GM20000 (cell line): Measurements from ENCODE around the gene PHF24.
"Not testable (repeated sequence)": the region's sequence is repeated elsewhere in the genome, so short reads cannot be mapped to it uniquely, and the experiment has no call there.

Source experiments
- DNase-seq: peaks from one replicate; pipeline ENCODE4 v3.0.0; 2012; ENCODE audit warnings: low spot score
- CTCF ChIP-seq: IDR thresholded peaks from 2 replicates; pipeline ENCODE4 v1.5.1; 2012; ENCODE audit warnings: mild to moderate bottlenecking, control low read depth; ENCODE audit errors: extremely low read depth, missing control alignments

PHF24 gene

GRCh38 chr9:35000535-35001284 is 42.6 kb downstream of the PHF24 start:
- DNase-seq = no peak
- TF ChIP-seq CTCF = no peak

- TF ChIP-seq CTCF = no peak
- DNase-seq = no peak
Observed at GRCh38 chr9:35001285-35001677, 43.2 kb downstream of the PHF24 start.

GRCh38 chr9:35001803-35002502 is 43.9 kb downstream of the PHF24 start:
- peak; percentile 23 for DNase-seq

GRCh38 chr9:35002623-35003022 is 44.5 kb downstream of the PHF24 start:
- peak; percentile 11 for DNase-seq
- TF ChIP-seq CTCF = no peak

More at GRCh38 chr9:35001803-35002502, 43.9 kb downstream of the PHF24 start:
- TF ChIP-seq CTCF = no peak

- DNase-seq = not testable (repeated sequence)
Observed at GRCh38 chr9:35004299-35004698, 46.2 kb downstream of the PHF24 start.

- DNase-seq = no peak
- no peak for TF ChIP-seq CTCF
Observed at GRCh38 chr9:35010351-35010958, 52.4 kb downstream of the PHF24 start.

GRCh38 chr9:35014517-35014916 is 56.4 kb downstream of the PHF24 start:
- no peak for DNase-seq
- no peak for TF ChIP-seq CTCF

GRCh38 chr9:35023443-35023842 is 65.4 kb downstream of the PHF24 start:
- DNase-seq = not testable (repeated sequence)
